Measurements from ENCODE around the gene D2HGDH.

The D2HGDH gene

DNA sequence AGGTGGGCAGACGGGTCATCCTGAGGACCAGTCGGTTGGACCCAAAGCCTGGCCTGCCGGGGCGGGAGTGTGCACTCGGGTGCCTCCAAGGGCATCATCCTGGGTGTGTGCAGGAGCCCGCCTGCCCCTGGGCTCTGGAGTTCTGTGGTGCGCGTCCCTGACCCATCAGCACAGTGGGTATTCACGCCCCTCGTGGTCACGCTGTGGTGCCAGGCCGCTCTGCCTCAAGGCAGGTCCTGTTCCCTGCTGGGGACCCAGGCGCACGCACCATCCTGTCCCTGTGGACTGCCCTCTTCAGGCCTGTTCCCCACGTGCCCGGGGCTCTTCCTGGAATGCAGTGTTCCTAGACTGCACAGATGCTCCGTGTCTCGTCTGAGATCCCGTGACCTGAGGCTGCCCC lies 14.3 kb upstream of the D2HGDH start:
- Histone ChIP-seq H2BK120ac (ENCODE audit: low read depth, low read length) (no peak overlapping the region), H2AK5ac (ENCODE audit: low read length, severe bottlenecking) (no peak overlapping the region), H4K91ac (ENCODE audit: low read length) (no peak overlapping the region), H4K8ac (ENCODE audit: low read length) (no peak overlapping the region), H3K4ac (ENCODE audit: low read depth in 1 of 2, low read length in 2 of 2) (no peak overlapping the region), H2AFZ (ENCODE audit: low read depth, low read length) (no peak overlapping the region), H3K4me1 (ENCODE audit: control insufficient read depth, insufficient read depth, low read depth, low read length) (no peaks in the 10 kb centered on the region), H3K79me1 (replicated peaks; ENCODE audit: low read length, poor library complexity, severe bottlenecking) (peaks cover 34% of the 10 kb centered on the region), H3K9me3 (ENCODE audit: control insufficient read depth, low read length) (peaks cover 9% of the 10 kb centered on the region), H3K27ac (ENCODE audit: low read length, poor library complexity, severe bottlenecking) (no peak overlapping the region), H3K36me3 (ENCODE audit: control insufficient read depth in 1 of 2, insufficient read depth in 2 of 2, low read depth in 1 of 2, low read length in 2 of 2) (peaks cover 67 to 80% of the 10 kb centered on the region in 2 experiments), H3K4me2 (ENCODE audit: low read length, poor library complexity, severe bottlenecking) (no peak overlapping the region), H2BK5ac (ENCODE audit: low read depth, low read length, poor library complexity, severe bottlenecking) (no peak overlapping the region), H3K9ac (ENCODE audit: low read length) (no peak overlapping the region), H2BK12ac (ENCODE audit: low read length in 2 of 2) (no peak overlapping the region), H3K18ac (ENCODE audit: low read depth in 1 of 2, low read length in 2 of 2) (no peak overlapping the region), H3K23ac (ENCODE audit: low read length in 2 of 2) (no peak overlapping the region), H3K27me3 (ENCODE audit: control insufficient read depth in 1 of 2, insufficient read depth in 1 of 2, low read length in 2 of 2) (no peaks in the 10 kb centered on the region), H2BK15ac (ENCODE audit: low read depth, poor library complexity, severe bottlenecking) (no peak overlapping the region), H3K14ac (ENCODE audit: low read length in 2 of 2) (no peak overlapping the region), H3K4me3 (ENCODE audit: insufficient read depth in 1 of 2, low read depth in 1 of 2, low read length in 2 of 2) (no peak overlapping the region)
- no peak for DNase-seq
- 98% methylated on average over 19 of the region's 19 CpGs for WGBS

GRCh38 chr2:241720560-241720959 lies 13.9 kb upstream of the D2HGDH start:
- H4K8ac ChIP-seq (ENCODE audit: low read length) = no peak overlapping the region
- no peak for DNase-seq
- H4K91ac ChIP-seq (ENCODE audit: low read length) = no peak overlapping the region
- no peak overlapping the region for H3K23ac ChIP-seq (ENCODE audit: low read length in 2 of 2)
- no peak overlapping the region for H2BK15ac ChIP-seq (ENCODE audit: low read depth, poor library complexity, severe bottlenecking)
- no peak overlapping the region for H3K9ac ChIP-seq (ENCODE audit: low read length)
- no peaks in the 10 kb centered on the region for H3K4me1 ChIP-seq (ENCODE audit: control insufficient read depth, insufficient read depth, low read depth, low read length)
- H3K4me3 ChIP-seq (ENCODE audit: insufficient read depth in 1 of 2, low read depth in 1 of 2, low read length in 2 of 2) = peak overlapping the region in 1 of 2 experiments; percentile 20
- H3K4ac ChIP-seq (ENCODE audit: low read depth in 1 of 2, low read length in 2 of 2) = no peak overlapping the region
- H3K79me1 ChIP-seq (replicated peaks; ENCODE audit: low read length, poor library complexity, severe bottlenecking) = peaks cover 34% of the 10 kb centered on the region
- no peak overlapping the region for H2BK12ac ChIP-seq (ENCODE audit: low read length in 2 of 2)
- H2AK5ac ChIP-seq (ENCODE audit: low read length, severe bottlenecking) = no peak overlapping the region
- H2BK5ac ChIP-seq (ENCODE audit: low read depth, low read length, poor library complexity, severe bottlenecking) = no peak overlapping the region
- H3K14ac ChIP-seq (ENCODE audit: low read length in 2 of 2) = no peak overlapping the region
- no peak overlapping the region for H3K27ac ChIP-seq (ENCODE audit: low read length, poor library complexity, severe bottlenecking)
- H3K9me3 ChIP-seq (ENCODE audit: control insufficient read depth, low read length) = peaks cover 9% of the 10 kb centered on the region
- H3K4me2 ChIP-seq (ENCODE audit: low read length, poor library complexity, severe bottlenecking) = no peak overlapping the region
- H3K18ac ChIP-seq (ENCODE audit: low read depth in 1 of 2, low read length in 2 of 2) = no peak overlapping the region
- 94% methylated on average over 15 of the region's 15 CpGs for WGBS
- no peak overlapping the region for H2AFZ ChIP-seq (ENCODE audit: low read depth, low read length)
- peaks cover 72 to 81% of the 10 kb centered on the region in 2 experiments for H3K36me3 ChIP-seq (ENCODE audit: control insufficient read depth in 1 of 2, insufficient read depth in 2 of 2, low read depth in 1 of 2, low read length in 2 of 2)
- H3K27me3 ChIP-seq (ENCODE audit: control insufficient read depth in 1 of 2, insufficient read depth in 1 of 2, low read length in 2 of 2) = no peaks in the 10 kb centered on the region
- no peak overlapping the region for H2BK120ac ChIP-seq (ENCODE audit: low read depth, low read length)

- no peak overlapping the region for H2BK12ac ChIP-seq (ENCODE audit: low read length in 2 of 2)
- no peak for DNase-seq
- no peaks in the 10 kb centered on the region for H3K27me3 ChIP-seq (ENCODE audit: control insufficient read depth in 1 of 2, insufficient read depth in 1 of 2, low read length in 2 of 2)
- H3K4ac ChIP-seq (ENCODE audit: low read depth in 1 of 2, low read length in 2 of 2) = no peak overlapping the region
- no peak overlapping the region for H3K18ac ChIP-seq (ENCODE audit: low read depth in 1 of 2, low read length in 2 of 2)
- H3K9ac ChIP-seq (ENCODE audit: low read length) = no peak overlapping the region
- no peak overlapping the region for H3K23ac ChIP-seq (ENCODE audit: low read length in 2 of 2)
- H3K79me1 ChIP-seq (replicated peaks; ENCODE audit: low read length, poor library complexity, severe bottlenecking) = peaks cover 34% of the 10 kb centered on the region
- peaks cover 9% of the 10 kb centered on the region for H3K9me3 ChIP-seq (ENCODE audit: control insufficient read depth, low read length)
- H2BK120ac ChIP-seq (ENCODE audit: low read depth, low read length) = no peak overlapping the region
- H2AFZ ChIP-seq (ENCODE audit: low read depth, low read length) = no peak overlapping the region
- 95% methylated on average over 12 of the region's 12 CpGs for WGBS
- H3K27ac ChIP-seq (ENCODE audit: low read length, poor library complexity, severe bottlenecking) = no peak overlapping the region
- peaks cover 79 to 80% of the 10 kb centered on the region in 2 experiments for H3K36me3 ChIP-seq (ENCODE audit: control insufficient read depth in 1 of 2, insufficient read depth in 2 of 2, low read depth in 1 of 2, low read length in 2 of 2)
- no peak overlapping the region for H4K8ac ChIP-seq (ENCODE audit: low read length)
- H3K14ac ChIP-seq (ENCODE audit: low read length in 2 of 2) = no peak overlapping the region
- H2BK15ac ChIP-seq (ENCODE audit: low read depth, poor library complexity, severe bottlenecking) = no peak overlapping the region
- no peak overlapping the region for H2BK5ac ChIP-seq (ENCODE audit: low read depth, low read length, poor library complexity, severe bottlenecking)
- H4K91ac ChIP-seq (ENCODE audit: low read length) = no peak overlapping the region
- peaks cover 6% of the 10 kb centered on the region for H3K4me1 ChIP-seq (ENCODE audit: control insufficient read depth, insufficient read depth, low read depth, low read length)
- H2AK5ac ChIP-seq (ENCODE audit: low read length, severe bottlenecking) = no peak overlapping the region
- H3K4me3 ChIP-seq (ENCODE audit: insufficient read depth in 1 of 2, low read depth in 1 of 2, low read length in 2 of 2) = no peak overlapping the region
- H3K4me2 ChIP-seq (ENCODE audit: low read length, poor library complexity, severe bottlenecking) = no peak overlapping the region
These were observed 12.6 kb upstream of the D2HGDH start for GRCh38 chr2:241721852-241722251.

GRCh38 chr2:241722896-241723454 lies 11.5 kb upstream of the D2HGDH start:
- Histone ChIP-seq H2BK12ac (ENCODE audit: low read length in 2 of 2) (no peak overlapping the region), H3K14ac (ENCODE audit: low read length in 2 of 2) (no peak overlapping the region), H2AFZ (ENCODE audit: low read depth, low read length) (no peak overlapping the region), H3K9ac (ENCODE audit: low read length) (no peak overlapping the region), H3K27ac (ENCODE audit: low read length, poor library complexity, severe bottlenecking) (no peak overlapping the region), H2AK5ac (ENCODE audit: low read length, severe bottlenecking) (no peak overlapping the region), H2BK120ac (ENCODE audit: low read depth, low read length) (no peak overlapping the region), H3K18ac (ENCODE audit: low read depth in 1 of 2, low read length in 2 of 2) (no peak overlapping the region), H4K8ac (ENCODE audit: low read length) (no peak overlapping the region), H3K4ac (ENCODE audit: low read depth in 1 of 2, low read length in 2 of 2) (no peak overlapping the region), H3K36me3 (ENCODE audit: control insufficient read depth in 1 of 2, insufficient read depth in 2 of 2, low read depth in 1 of 2, low read length in 2 of 2) (peaks cover 74 to 81% of the 10 kb centered on the region in 2 experiments), H3K4me1 (ENCODE audit: control insufficient read depth, insufficient read depth, low read depth, low read length) (peaks cover 6% of the 10 kb centered on the region), H2BK5ac (ENCODE audit: low read depth, low read length, poor library complexity, severe bottlenecking) (no peak overlapping the region), H3K27me3 (ENCODE audit: control insufficient read depth in 1 of 2, insufficient read depth in 1 of 2, low read length in 2 of 2) (no peaks in the 10 kb centered on the region), H3K79me1 (replicated peaks; ENCODE audit: low read length, poor library complexity, severe bottlenecking) (peaks cover 34% of the 10 kb centered on the region), H4K91ac (ENCODE audit: low read length) (peak overlapping the region; percentile 46), H3K4me3 (ENCODE audit: insufficient read depth in 1 of 2, low read depth in 1 of 2, low read length in 2 of 2) (no peak overlapping the region), H3K4me2 (ENCODE audit: low read length, poor library complexity, severe bottlenecking) (no peak overlapping the region), H3K23ac (ENCODE audit: low read length in 2 of 2) (no peak overlapping the region), H2BK15ac (ENCODE audit: low read depth, poor library complexity, severe bottlenecking) (no peak overlapping the region), H3K9me3 (ENCODE audit: control insufficient read depth, low read length) (peaks cover 9% of the 10 kb centered on the region)
- 98% methylated on average over 21 of the region's 21 CpGs for WGBS
- DNase-seq = no peak
